CD4-positive, alpha-beta T cell treated with Interleukin-15 for 4 hours (primary cell): ENCODE measurements around the gene SETBP1.
"Not testable (repeated sequence)": the region's sequence is repeated elsewhere in the genome, so short reads cannot be mapped to it uniquely, and the experiment has no call there.

ENCODE experiments used
- DNase-seq: peaks from one replicate; pipeline ENCODE4 v3.0.0-alpha.2; 2020; ENCODE audit warnings: low spot score

The SETBP1 gene

DNA sequence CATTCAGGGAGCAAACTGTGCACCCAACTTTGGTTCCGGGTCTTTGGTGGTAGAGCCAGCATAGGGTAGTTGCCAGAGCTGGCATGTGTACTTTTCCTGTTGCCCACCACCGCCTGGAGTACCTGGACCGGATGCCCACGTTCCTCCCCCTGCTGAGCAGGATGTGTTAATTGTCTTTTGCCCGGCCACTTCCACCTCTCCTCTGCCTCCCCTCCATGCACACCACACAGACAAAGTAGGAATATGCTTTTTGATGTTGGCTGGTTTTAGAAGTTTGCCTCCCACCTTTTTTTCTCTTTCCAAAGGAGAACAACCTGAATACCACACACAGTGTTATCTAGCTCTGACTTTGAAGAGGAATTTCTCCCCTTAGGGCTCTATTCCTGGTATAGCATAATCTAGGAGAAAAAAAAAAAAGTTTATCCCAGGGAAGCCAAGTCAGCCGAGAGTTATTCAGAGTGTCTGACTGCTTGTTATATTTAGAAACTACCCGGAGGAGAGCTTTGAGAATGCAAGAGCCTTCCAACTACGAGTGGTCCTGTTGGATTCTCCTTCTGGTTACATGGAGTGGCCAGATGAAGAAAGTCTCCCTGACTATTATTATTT, 111.9 kb downstream of the SETBP1 start:
- DNase-seq, result no peak

DNA sequence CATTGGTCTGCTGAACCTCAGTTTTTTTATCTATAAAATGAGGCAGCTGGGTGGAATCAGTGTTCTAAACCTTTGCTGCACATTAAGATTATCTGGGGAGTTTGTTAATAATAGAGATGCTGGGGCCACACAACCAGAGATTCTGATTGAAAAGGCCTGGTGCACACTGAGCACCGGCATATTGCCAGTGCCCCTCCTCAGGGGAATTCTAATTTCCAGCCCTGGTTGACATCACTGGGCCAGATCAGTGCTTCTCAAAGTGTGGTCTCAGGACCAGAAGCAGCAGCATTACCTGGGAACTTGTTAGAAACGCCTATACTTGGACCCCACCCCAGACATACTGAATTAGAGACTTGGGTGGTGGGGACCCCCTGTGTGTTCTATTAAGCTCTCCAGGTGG, 112.5 kb downstream of the SETBP1 start:
- DNase-seq, result no peak

DNA sequence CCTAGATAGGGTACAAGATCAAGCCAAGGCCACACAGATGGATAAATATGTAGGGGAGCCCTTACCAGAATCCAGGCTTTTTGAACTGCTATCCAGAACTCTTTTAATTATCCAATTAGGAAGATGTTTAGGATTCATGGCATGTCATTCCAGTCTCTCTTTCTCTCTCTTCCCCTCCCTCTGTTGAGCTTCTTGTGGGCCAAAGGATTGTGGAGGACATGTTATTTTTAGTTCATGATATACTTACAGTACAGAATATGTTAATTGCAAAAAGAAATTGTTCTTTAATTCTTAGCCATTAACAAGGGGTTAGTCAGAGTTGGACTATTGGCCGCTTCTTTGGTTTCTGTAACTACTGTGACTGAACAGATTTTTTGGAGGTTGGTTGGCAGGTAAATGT, 113.0 kb downstream of the SETBP1 start:
- no peak for DNase-seq

DNA sequence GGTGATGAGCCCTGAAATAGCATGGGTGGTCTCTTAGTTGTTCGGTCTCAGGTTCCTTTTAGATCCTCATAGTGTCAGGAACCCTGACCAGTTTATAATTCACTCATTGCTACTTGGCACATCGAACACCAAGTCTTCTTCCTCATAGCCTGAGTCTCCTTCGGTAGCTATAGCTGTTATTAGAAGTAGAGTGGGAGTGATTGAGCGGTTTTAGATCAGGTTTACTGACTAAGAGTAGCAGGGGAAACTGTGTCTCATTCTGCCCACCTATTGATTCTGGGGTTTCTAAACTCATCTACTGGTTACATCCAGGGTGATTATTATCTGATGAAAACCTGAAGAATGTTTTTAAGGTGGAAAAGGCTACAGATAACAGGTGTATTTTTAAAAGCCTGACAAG, 114.6 kb downstream of the SETBP1 start:
- no peak for DNase-seq

DNA sequence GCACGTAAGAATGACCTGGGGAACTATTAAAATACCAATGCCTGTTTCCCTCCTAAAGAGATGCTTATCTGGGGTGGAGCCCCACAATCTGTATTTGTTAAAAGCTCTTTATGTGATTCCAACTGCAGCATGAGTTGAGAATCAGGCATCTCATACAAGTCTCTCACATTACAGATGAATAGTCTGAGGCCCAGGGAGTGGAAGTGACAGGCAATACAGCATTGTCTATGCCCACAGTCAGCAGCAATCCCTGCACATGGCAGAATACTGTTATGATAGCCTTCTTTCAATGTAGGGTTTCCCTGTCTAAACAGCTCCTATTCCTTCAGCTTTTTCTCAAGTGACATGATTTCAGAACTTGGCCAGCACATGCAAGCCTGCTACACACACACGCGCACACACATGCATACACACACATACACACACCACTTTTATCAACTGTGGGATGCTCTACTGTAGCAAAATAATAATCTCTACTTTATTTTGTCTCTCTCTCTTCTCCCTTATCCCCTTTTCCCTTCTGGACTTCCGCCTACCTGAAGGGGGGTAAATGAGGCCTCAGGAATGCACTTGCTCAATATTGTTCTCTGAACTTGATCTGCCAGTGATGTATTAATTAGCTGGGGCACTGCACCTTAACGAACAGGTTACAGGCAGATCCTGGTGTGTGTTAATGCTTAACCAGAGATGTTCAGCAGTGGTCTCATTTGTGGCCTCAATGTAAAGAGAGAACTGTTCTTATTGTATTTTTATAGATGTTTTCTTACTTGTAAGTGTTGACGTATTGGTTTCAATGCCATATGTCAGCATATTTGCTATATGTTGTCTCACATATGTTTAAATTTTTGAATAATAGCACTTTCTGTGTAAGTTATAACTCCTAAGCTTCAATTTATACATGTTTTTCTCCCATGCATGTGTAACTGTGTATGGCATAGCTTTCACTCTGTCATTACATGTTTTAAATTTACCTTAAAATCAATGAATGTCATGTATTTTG, 116.0 kb downstream of the SETBP1 start:
- no peak for DNase-seq

DNA sequence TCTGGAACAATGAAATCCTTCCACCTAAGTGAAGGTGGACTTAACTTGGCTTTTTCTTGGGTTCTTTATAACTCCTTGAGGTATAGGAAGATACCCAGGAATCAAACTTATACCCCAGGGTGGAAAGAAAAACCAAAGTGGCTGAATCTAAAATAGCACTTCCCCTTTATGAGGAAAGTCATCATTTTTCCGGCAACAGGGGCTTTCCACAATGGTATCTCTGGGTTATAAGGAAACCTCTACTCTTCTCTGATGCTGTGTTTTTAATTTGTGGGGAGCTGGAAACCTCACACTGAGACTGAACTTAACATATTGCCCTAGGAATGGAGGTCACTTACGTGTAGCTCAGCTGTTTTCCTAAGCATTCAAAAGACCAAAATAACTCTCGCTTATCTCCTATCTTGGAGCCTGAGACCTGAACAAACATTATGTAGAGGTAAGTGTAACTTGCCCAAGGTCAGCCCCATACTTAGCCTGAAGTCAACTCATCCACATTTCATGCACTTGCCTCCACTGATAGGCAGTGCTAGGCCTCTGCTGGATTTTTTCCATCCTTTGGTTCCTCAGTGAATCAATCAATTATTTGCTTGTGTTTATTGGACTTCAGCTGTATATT, 117.9 kb downstream of the SETBP1 start:
- no peak for DNase-seq

DNA sequence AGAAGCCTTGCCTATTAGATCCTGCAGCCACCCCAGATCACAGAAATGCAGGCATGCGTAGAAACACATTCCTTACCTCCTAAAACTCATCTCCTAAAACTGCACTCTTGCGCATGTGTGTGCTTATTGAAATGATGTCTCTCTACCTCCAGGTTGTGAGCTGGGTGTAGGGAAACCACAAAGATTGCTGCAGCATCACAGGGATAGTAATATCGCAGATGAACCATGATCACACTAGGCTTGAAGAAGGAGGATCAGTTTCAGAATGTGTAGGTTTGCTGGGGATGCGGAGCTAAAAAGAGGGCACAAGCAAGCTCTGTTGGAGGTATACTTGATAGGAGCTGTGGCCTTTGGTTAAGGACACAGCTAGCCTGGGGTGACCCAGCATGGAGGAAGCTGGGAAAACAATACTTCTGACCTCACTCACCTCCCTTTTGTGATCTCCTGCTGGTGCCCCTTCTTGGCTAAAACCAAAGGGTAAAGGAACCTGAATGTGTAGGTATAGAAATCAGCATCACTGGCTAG, 118.8 kb downstream of the SETBP1 start:
- DNase-seq, result no peak

DNA sequence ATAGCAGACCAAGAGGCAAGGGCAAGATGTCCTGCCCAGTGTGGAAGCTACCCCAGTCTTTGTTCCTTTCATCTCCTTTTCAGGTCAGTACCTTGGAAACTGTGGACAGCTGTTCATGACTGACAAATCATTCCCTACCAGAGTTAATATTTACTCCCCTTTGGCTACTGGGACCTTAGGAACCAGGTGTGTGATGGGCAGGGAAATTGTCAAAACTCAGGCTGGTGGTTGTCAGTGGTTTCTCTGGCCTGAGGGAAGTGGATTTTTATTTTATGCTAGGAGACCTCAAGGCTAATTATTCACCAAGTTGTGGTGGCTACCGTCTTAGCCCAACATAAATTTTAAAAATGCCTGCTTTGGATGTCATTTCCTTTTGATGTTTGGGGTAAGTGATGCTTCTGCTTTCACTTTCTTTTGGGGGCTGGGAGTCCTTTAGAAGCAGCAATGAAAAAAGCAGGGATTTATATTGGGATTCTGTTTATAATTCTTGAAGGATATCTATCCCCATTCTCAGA, 119.3 kb downstream of the SETBP1 start:
- no peak for DNase-seq

DNA sequence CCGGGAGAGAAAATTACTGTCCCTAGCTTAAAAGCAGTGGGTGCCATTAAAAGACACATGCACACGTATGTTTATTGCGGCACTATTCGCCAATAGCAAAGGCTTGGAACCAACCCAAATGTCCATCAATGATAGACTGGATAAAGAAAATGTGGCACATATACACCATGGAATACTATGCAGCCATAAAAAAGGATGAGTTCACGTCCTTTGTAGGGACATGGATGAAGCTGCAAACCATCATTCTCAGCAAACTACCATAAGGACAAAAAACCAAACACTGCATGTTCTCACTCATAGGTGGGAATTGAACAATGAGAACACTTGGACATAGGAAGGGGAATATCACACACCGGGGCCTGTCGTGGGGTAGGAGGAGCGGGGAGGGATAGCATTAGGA, 120.1 kb downstream of the SETBP1 start:
- not testable (repeated sequence) for DNase-seq

DNA sequence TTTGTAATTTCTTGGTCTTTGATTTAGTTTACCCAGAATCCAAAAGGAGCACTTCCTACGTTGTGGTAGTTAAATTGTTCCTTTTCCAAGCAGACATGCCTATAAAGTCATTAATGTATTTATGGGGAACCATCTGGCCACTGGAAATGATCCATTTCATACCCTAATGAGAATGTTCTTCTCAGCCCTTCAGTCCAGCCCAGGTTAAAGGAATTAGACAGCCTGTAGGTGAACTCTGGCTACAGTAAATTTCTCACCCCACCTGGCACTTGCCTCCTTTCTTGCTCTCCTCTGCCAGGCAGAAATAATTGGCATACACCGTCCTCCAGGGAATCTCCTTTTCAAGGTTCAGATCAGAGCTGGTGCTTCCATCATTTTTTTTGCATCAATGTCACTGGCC, 121.1 kb downstream of the SETBP1 start:
- DNase-seq, result no peak

DNA sequence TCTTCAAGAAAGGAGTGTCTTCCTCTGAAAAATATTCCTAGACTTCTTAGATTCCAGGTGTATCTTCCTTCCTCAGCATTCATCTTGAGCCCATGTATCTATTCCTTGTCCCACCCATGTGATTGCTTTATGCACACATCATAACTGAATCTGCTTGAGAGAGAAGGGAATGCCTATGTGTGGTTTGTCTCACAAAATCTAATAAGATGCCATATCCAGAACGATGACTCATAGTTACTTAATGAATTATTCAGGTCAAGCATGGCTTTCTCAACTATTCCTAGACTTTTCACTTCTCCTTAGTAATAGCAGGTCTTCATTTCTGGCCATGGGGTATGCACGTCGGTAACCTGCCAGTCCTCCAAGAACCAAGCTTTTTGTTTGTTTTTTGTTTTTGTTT, 121.8 kb downstream of the SETBP1 start:
- DNase-seq, result no peak

DNA sequence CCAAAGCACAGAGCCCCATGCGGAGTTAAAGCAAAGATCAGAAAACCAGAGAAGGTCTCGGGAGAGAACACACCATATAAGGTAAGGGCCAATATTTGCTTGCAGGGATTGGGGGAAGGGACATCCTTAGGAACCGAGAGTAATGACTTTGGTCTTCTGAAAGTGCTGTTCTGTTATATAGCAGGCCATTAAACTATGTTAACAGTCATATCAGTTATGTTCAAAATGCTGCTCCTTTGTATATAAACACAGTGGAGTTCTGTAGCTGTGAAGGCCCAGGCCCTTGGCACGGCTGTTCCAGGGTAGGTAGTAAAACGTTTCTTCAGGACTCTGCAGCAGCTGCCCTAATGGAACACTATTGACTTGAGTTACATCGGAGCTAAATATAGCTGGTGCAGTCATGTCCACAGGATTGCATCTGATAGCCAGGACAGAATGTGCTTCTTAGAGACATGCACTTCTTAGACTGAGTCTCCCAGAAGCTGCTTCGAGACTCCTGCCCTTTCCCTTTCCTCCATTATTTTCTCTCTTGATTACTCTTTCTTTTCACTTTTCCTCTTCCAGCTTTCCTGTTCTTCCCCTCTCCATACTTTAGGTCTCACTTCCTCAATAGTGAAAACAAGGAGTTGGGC, 122.4 kb downstream of the SETBP1 start:
- no peak for DNase-seq

DNA sequence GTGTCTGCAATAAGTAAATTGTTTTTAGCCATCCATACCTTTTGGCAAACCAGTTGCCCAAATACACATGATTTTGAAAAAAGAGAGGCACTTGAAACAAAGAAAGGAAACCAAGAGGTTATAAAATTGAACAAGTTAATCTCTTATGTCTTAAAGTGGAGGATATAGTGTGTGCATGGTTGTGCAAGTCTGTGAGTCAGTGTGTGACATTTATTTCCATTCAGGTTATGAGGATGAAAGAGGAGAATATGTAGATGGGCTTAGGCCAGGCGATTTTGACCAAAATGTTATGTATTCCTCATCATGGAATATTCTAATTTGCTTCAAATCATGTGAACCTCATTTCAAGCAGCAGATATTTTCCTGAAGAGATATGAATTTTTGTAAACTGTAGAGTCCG, 123.3 kb downstream of the SETBP1 start:
- DNase-seq, result no peak

DNA sequence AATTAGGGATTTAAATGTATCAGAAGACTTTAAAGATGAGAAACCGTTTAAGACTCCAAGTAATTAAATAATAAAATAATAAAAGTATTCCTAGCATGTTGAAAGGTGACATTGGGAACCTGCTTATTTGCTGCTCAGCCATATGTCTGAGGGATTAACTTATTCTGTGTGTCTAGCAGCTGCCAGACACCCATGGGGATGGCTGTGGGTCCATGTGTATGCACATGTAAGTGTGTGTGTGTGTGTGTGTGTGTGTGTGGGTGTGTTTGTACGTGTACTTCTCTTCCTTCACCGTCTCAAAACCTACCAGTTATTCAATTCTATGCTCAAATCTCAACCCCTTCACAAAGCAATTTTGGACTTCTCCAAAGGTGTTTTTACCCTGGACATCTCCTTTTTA, 124.5 kb downstream of the SETBP1 start:
- no peak for DNase-seq

DNA sequence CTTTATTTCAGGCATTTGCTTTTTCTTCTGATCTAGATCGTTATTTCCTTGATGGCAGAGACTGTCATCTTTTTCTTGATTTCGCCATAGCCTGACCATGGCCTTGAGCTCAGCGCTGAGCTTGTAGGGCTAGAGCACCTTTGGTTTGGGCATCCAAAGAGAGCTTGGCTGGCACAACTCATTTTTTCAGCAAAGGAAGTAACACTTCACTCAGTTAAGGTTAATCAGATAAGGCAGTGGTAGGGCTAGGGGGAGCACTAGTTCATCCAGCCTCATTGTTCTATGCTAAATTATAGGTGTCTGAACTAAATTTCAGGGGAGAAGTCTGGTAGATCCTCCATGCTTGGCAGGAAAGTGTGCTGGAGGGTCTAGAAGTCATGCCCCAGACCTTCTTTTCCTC, 125.0 kb downstream of the SETBP1 start:
- DNase-seq, result peak; percentile 31

DNA sequence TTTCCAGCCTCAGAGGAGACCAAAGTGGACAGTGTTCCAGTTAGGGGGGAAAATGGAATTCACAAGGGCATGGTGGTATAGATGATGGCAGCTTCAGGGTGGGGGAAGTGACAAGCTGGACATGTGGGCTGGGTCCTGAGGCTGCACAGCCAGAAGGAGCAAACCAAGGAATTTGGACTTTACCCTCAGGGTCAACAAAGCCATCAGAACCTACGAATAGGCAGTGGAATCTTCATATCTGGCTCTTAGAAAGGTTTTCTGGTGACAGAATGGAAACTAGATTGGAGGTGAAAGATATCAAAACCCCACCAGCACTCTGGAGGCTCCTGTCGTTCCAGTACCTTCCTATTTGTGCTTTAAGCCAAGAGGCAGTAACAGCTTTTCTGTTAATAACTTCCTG, 127.1 kb downstream of the SETBP1 start:
- no peak for DNase-seq

DNA sequence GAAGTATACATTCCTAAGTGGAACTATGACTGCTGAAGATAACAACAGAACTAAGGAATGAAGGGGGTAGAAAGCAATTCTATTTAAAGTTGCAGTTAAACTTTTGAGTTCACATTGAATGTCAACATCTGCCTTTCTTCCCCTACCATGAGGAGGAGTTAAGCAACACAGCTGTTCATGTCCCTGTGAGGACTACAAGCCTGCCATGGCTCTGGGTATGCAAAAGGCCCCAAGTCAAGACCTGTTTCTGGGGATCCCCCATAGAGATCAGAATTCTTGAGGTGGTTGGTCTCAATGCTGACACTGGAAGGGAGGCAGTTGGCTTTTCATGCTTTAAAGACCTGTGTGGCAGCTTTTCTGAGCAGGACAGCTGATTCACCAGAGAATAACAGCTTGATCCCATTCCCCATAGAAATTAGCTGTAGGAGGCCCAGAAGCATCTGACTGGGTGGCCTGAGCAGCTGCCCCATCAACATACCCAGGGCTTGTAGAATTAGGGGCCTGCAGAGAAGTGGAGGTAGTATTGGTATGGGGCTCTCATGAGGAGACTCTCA, 131.0 kb downstream of the SETBP1 start:
- DNase-seq, result no peak

DNA sequence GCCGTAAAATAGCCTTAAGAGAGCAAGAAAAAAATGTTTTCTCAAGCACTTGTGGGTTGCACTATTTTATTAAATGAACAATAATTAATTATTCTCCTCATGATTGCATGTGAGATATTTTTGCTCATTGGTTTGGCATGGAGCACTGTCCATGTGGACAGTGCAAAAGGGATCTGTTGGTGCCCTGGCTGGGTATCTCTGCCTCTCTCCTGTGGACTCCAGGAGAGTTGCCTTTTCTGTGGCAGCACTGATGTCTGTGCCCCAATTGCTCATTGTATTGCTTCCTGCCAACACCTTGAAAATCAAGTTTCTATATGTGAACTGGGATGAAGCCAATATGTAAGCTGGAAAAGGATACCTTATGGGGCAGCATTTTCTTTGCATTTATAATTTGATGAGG, 131.7 kb downstream of the SETBP1 start:
- no peak for DNase-seq

DNA sequence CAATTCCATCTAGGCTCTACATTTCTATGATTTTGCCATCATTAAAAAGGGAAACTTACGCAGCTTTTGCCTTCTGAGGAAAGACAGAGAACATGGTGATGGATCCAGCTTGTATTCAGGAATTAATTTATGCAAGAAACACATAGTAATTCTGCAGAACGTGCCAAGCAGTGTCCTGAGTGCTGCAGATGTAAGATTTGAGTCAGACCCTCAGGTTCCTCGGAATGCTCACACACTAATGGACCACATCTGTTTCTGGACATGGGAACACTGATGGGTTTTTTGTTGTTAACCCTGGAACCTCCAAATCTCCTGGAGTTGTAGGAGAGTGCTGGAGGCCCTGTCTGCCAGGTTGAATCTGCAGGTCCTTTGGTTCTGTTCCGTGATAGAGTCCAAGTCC, 132.9 kb downstream of the SETBP1 start:
- no peak for DNase-seq

DNA sequence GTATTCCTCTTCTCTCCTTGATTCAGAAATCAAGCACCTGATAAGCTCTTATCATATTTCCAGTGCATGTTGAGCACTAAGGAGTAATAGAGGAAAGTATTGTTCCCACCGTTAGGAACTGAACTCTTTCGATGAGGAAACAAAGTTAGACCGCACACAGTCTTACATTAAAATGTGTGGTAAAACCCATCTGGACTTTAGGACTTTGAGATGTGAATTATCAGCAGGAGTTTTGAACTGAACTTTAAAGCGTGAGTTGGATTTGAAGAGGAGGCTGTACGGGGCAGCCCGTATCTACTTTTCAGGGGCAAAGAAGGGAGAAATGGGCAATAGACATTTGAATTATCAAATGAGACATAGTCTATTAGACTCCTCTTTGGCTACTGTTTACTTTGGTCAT, 134.4 kb downstream of the SETBP1 start:
- no peak for DNase-seq

DNA sequence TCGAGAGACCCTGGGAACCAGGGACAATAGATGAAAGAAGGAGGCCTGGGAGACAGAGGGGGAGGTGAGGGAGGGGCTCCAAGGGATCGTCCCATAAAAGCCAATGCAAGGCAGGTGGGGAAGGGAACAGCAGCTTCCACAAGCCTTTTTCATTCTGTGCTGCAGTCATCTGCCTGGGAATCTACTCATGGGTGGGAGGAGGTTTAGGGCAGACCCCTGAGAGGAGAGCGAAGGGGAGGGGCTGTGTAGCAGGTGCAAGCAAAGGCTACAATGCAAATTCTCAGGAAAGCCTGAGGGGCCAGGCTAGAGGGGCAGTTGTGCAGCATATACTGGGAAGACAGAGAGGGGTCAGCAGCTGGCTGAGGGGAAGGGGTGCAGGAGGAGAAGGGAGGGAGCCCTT, 135.4 kb downstream of the SETBP1 start:
- no peak for DNase-seq

DNA sequence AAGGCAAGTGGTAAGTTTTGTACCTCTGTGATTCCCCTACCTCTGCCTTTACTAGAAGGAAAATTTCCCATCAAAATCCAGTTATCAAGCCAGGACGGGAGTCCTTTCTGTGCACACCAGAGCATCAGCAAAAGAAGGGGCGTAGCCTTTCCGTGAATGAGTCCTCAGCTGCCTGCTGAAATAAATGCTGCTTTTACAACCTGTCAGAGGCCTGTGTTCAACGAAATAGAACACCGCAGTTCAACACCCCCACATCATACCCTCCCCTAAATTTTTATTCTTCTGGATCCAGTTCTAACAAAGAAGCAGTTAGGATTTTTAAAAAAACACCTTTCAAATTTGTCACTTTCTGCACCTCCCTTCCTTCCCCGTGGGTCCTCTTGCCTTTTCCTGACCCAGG, 135.8 kb downstream of the SETBP1 start:
- DNase-seq, result no peak
